HCT116 (cell line): ENCODE results near the gene ILF2. TPM values are rescaled to one million over a fixed set of nuclear protein-coding genes. Genes with fewer than 3 reads are reported as not detected.
A peak's percentile ranks its signal among the peaks of the same experiment; 100 is the strongest.

Source experiments
- ATAC-seq: fragments of 200-7000 bp; cut with Tn5 transposase; 2 replicates; pipeline ENCODE4 v1.9.1; 2020; ENCODE audit warnings: mild to moderate bottlenecking, moderate library complexity
- BruUV-seq: library from RNA; stranded (reverse); fragments of 400-500 nt; replicated peaks from 2 replicates; lab custom pipeline; 2021; lab: Mats Ljungman, UMichigan
- CTCF ChIA-PET: fragments of 300-600 bp; sonication (Branson Sonifier 250); formaldehyde crosslinking; loops from one replicate; lab custom pipeline; 2021; ENCODE audit warnings: antibody characterized with exemption; lab: Charles Lee
- POLR2A ChIA-PET: fragments of 300-600, 350-600 bp; sonication (Branson Sonifier 250); formaldehyde crosslinking; loops from one replicate; lab custom pipeline; 2021; ENCODE audit warnings: antibody characterized with exemption; lab: Charles Lee
- RAD21 ChIA-PET, 2 experiments: fragments of 300-600 bp; sonication (Branson Sonifier 250); formaldehyde crosslinking; loops; one replicate each; lab custom pipeline; 2023; ENCODE audit warnings: low total read pairs in 2 of 2; ENCODE audit not compliant: uncharacterized antibody in 2 of 2, unreplicated experiment in 2 of 2, low non-redundant PET in 1 of 2; lab: Charles Lee
- DNase-seq: peaks from one replicate; pipeline ENCODE4 v3.0.0-alpha.2; 2010; ENCODE audit warnings: low read depth, low spot score
- H2AFZ ChIP-seq: fragments of 200-600 bp; shearing (Covaris generic), sonication (generic); 2 replicates; pipeline ENCODE4 v1.6.1; 2017; ENCODE audit warnings: low read depth, mixed run types, mixed read lengths, antibody characterized with exemption, low read length; ENCODE audit not compliant: poor library complexity, severe bottlenecking
- H3K27ac ChIP-seq: 2 replicates; pipeline ENCODE4 v1.5.1; 2012; ENCODE audit warnings: low read depth, low read length
- H3K27me3 ChIP-seq: fragments of 200-600 bp; sonication (generic); 2 replicates; pipeline ENCODE4 v1.6.1; 2016; ENCODE audit warnings: mixed run types, low read length, mixed read lengths; ENCODE audit not compliant: insufficient read depth
- H3K36me3 ChIP-seq, 2 experiments: fragments of 200-500 bp in 1 of 2; fragments of 200-600 bp in 1 of 2; sonication (Bioruptor generic) in 1 of 2; sonication (generic) in 1 of 2; 2 replicates each; pipeline versions ENCODE4 v1.5.1 to v1.6.1; 2014 to 2016; ENCODE audit warnings: low read length in 2 of 2, inconsistent platforms in 1 of 2, mixed read lengths in 1 of 2, mixed run types in 1 of 2; ENCODE audit not compliant: insufficient read depth in 2 of 2, control insufficient read depth in 1 of 2
- H3K4me1 ChIP-seq, 2 experiments: fragments of 200-600 bp in 1 of 2; sonication (generic) in 1 of 2; 2 replicates each; pipeline versions ENCODE4 v1.5.1 to v1.6.1; 2012 to 2017; ENCODE audit warnings: low read length in 2 of 2, inconsistent platforms in 1 of 2, mild to moderate bottlenecking in 1 of 2, mixed read lengths in 1 of 2, mixed run types in 1 of 2, moderate library complexity in 1 of 2; ENCODE audit not compliant: insufficient read depth in 2 of 2, control insufficient read depth in 1 of 2
- H3K4me2 ChIP-seq: fragments of 200-600 bp; sonication (generic); 2 replicates; pipeline ENCODE4 v1.6.1; 2017; ENCODE audit warnings: mixed run types, low read length, mixed read lengths
- H3K4me3 ChIP-seq, 2 experiments: fragments of 200-600 bp in 1 of 2; sonication (generic) in 1 of 2; replicated peaks in 1 of 2; 2 replicates each; pipeline ENCODE4 v1.5.1; 2011 to 2016; ENCODE audit warnings: low read length in 2 of 2, control low read depth in 1 of 2, low read depth in 1 of 2, mild to moderate bottlenecking in 1 of 2, mixed read lengths in 1 of 2, mixed run types in 1 of 2
- H3K79me2 ChIP-seq: fragments of 200-600 bp; sonication (generic); 2 replicates; pipeline ENCODE4 v1.6.1; 2017; ENCODE audit warnings: mild to moderate bottlenecking, mixed run types, low read length, moderate library complexity, mixed read lengths; ENCODE audit not compliant: insufficient read depth
- H3K9ac ChIP-seq: fragments of 200-600 bp; sonication (generic); 2 replicates; pipeline ENCODE4 v1.6.1; 2016; ENCODE audit warnings: low read length, mixed read lengths
- H3K9me2 ChIP-seq: fragments of 200-600 bp; sonication (generic), shearing (Covaris generic); 2 replicates; pipeline ENCODE4 v1.6.1; 2017; ENCODE audit warnings: mixed run types, mild to moderate bottlenecking, moderate library complexity; ENCODE audit not compliant: insufficient read depth
- H3K9me3 ChIP-seq, 2 experiments: fragments of 200-500 bp in 1 of 2; fragments of 200-600 bp in 1 of 2; sonication (Bioruptor generic) in 1 of 2; sonication (generic) in 1 of 2; 2 replicates each; pipeline ENCODE4 v1.6.1; 2014 to 2017; ENCODE audit warnings: low read length in 2 of 2, mixed read lengths in 2 of 2, inconsistent platforms in 1 of 2, low read depth in 1 of 2, mild to moderate bottlenecking in 1 of 2, mixed run types in 1 of 2, moderate library complexity in 1 of 2; ENCODE audit not compliant: control insufficient read depth in 1 of 2, insufficient read depth in 1 of 2
- H4K20me1 ChIP-seq: fragments of 200-600 bp; sonication (generic), shearing (Covaris generic); 2 replicates; pipeline ENCODE4 v1.6.1; 2017; ENCODE audit warnings: mixed run types, mild to moderate bottlenecking, moderate library complexity; ENCODE audit not compliant: insufficient read depth
- FOSL1 ChIP-seq: IDR thresholded peaks from 2 replicates; pipeline ENCODE4 v1.6.1; 2012; ENCODE audit warnings: low read depth
- POLR2AphosphoS5 ChIP-seq: IDR thresholded peaks from 2 replicates; pipeline ENCODE4 v1.6.1; 2011; ENCODE audit warnings: mild to moderate bottlenecking, low read depth, low read length, moderate library complexity
- SRF ChIP-seq: IDR thresholded peaks from 2 replicates; pipeline ENCODE4 v1.6.1; 2012; ENCODE audit warnings: low read depth
- TCF7L2 ChIP-seq: IDR thresholded peaks from 2 replicates; pipeline ENCODE4 v1.7.0; 2011; ENCODE audit warnings: borderline replicate concordance, inconsistent platforms; ENCODE audit not compliant: insufficient read depth, insufficient read length; ENCODE audit errors: extremely low read depth
- YY1 ChIP-seq: IDR thresholded peaks from 2 replicates; pipeline ENCODE4 v1.6.1; 2011; ENCODE audit warnings: low read length, low read depth, moderate library complexity, mild to moderate bottlenecking; ENCODE audit not compliant: insufficient replicate concordance; ENCODE audit errors: extremely low read depth
- intact Hi-C: fragments of 100-400 bp; cut with micrococcal nuclease; formaldehyde crosslinking; loops from 2 replicates; pipeline ENCODE4 v1.10.0; 2022
- total RNA-seq: library from RNA; stranded (reverse); gene quantifications from one replicate; pipeline ENCODE4 v1.2.1, GENCODE V29; 2021; ENCODE audit not compliant: unreplicated experiment
- TF ChIP-seq, protein P1 (sequence below): IDR thresholded peaks from 2 replicates; pipeline ENCODE4 v1.6.1; 2012
- TF ChIP-seq, protein P2 (sequence below), 3 experiments: fragments of 200-600 bp in 1 of 3; sonication (generic) in 1 of 3; IDR thresholded peaks in 2 of 3; conservative IDR thresholded peaks in 1 of 3; 2 replicates each; pipeline ENCODE4 v1.5.1; 2012 to 2017; ENCODE audit warnings: low read depth in 2 of 3, low read length in 2 of 3, antibody characterized with exemption in 1 of 3, borderline replicate concordance in 1 of 3, control low read depth in 1 of 3, mild to moderate bottlenecking in 1 of 3, mixed read lengths in 1 of 3, mixed run types in 1 of 3, moderate library complexity in 1 of 3; ENCODE audit not compliant: insufficient read depth in 1 of 3

ILF2 gene
- total RNA-seq, 1 experiment from 2014 or later, result 335 TPM

DNA sequence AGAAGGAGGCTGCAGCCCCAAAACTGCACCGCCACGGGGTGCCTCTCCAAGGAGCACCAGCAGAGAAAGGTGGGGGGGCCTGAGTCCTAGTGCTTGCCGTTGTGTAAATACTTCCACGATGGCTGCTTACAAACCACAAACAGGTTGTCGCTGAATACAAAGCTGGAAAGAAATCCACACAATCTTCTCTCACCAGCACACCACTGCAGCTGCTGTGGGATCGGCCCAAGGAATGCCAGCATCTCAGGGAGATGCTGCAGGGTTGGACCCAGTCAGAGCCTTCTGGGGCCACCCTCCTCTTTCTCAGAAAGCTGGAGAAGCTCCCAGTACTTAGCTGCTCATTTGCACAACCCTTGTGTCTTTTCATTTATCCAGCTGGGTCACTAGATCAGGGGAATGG is 51.6 kb downstream of the ILF2 start:
- POLR2A ChIA-PET, result interaction anchor here (3.7 to 8.2 kb wide), 2 partner anchors 8 to 15 kb away, joined by 19 to 172 read pairs; partner anchors contain the start of genes CHTOP, S100A1 and S100A13
- no peaks in the 10 kb centered on the region for H3K9me3 ChIP-seq
- TF ChIP-seq FOSL1 (no peak), SRF (no peak), TCF7L2 (no peak)
- TF ChIP-seq, all 23 proteins: peak for 0
- RAD21 ChIA-PET, result no interaction called here
- ATAC-seq, result no peak
- Histone ChIP-seq H3K79me2 (peaks cover 16% of the 10 kb centered on the region; the same call in 1 of the 2 replicates), H3K9ac (no peak overlapping the region), H3K27me3 (no peaks in the 10 kb centered on the region), H4K20me1 (no peaks in the 10 kb centered on the region), H3K4me3 (no peak overlapping the region), H3K36me3 (peaks cover under 1 to 9% of the 10 kb centered on the region in 2 experiments; a peak in 2 of 4 replicates), H2AFZ (no peak overlapping the region), H3K4me1 (peaks cover 29 to 41% of the 10 kb centered on the region in 2 experiments), H3K27ac (no peak overlapping the region), H3K4me2 (no peak overlapping the region), H3K9me2 (no peaks in the 10 kb centered on the region)
- no TSS peak for BruUV-seq
- CTCF ChIA-PET, result interaction anchor here (2.4 to 7.7 kb wide), 2 partner anchors 8 to 15 kb away, joined by 9 to 76 read pairs; partner anchors contain the start of genes CHTOP, S100A1 and S100A13
- DNase-seq, result no peak
- intact Hi-C loops, result no loop called here

DNA sequence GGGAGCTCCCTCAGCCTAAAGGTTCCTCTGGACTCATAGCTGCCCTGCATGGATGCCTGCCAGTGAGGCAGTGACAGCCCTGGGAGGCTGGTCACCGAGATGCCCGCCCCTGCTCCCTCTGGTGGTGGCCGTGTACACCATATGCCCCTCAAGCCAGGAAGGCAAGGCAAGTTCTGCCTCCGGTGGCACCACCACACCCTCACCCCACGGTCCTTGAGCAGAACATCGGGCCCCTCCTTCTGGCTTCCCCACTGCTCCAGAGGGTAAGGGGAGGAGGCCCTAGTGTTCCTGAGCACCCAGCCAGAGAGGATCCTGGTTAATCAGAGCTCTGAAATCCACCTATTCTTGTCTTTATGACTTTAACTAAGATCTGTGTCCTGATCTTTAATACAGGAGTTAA is 53.1 kb downstream of the ILF2 start:
- Histone ChIP-seq H3K4me1 (peaks cover 39 to 53% of the 10 kb centered on the region in 2 experiments), H3K27me3 (no peaks in the 10 kb centered on the region), H3K9me3 (no peaks in the 10 kb centered on the region), H3K4me3 (no peak overlapping the region), H3K79me2 (peaks cover 25% of the 10 kb centered on the region), H2AFZ (no peak overlapping the region), H4K20me1 (no peaks in the 10 kb centered on the region), H3K9ac (peak overlapping the region; percentile 61), H3K4me2 (peak overlapping the region; percentile 73), H3K36me3 (peaks cover 0 to 4% of the 10 kb centered on the region in 2 experiments; a peak in 2 of 4 replicates), H3K27ac (peak overlapping the region; percentile 79), H3K9me2 (no peaks in the 10 kb centered on the region)
- DNase-seq (peak; percentile 57), ATAC-seq (peak; percentile 63)
- ChIA-PET CTCF (interaction anchor here (1.2 to 7.7 kb wide), 6 partner anchors 10 to 107 kb away, joined by 3 to 76 read pairs (median 9); partner anchors contain the start of genes CHTOP, S100A1 and S100A13), RAD21 (interaction anchor here (1.3 to 2.2 kb wide), 3 partner anchors 10 to 45 kb away, joined by 5 to 9 read pairs (median 8); partner anchors contain the start of gene S100A13 (in 1 of the 2)), POLR2A (interaction anchor here (1.0 to 8.2 kb wide), 4 partner anchors 8 to 50 kb away, joined by 4 to 172 read pairs (median 12); partner anchors contain the start of genes CHTOP, S100A1 and S100A13)
- intact Hi-C loops, result loop anchor here (2.0 kb wide), 2 partner anchors 45 to 107 kb away; no protein-coding TSS in a partner anchor
- no peak for TF ChIP-seq TCF7L2
- peak; percentile 63 for TF ChIP-seq POLR2AphosphoS5
- TF ChIP-seq, protein P1, sequence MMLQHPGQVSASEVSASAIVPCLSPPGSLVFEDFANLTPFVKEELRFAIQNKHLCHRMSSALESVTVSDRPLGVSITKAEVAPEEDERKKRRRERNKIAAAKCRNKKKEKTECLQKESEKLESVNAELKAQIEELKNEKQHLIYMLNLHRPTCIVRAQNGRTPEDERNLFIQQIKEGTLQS, result no peak
- TF ChIP-seq YY1, result peak; percentile 71
- TF ChIP-seq, protein P2, sequence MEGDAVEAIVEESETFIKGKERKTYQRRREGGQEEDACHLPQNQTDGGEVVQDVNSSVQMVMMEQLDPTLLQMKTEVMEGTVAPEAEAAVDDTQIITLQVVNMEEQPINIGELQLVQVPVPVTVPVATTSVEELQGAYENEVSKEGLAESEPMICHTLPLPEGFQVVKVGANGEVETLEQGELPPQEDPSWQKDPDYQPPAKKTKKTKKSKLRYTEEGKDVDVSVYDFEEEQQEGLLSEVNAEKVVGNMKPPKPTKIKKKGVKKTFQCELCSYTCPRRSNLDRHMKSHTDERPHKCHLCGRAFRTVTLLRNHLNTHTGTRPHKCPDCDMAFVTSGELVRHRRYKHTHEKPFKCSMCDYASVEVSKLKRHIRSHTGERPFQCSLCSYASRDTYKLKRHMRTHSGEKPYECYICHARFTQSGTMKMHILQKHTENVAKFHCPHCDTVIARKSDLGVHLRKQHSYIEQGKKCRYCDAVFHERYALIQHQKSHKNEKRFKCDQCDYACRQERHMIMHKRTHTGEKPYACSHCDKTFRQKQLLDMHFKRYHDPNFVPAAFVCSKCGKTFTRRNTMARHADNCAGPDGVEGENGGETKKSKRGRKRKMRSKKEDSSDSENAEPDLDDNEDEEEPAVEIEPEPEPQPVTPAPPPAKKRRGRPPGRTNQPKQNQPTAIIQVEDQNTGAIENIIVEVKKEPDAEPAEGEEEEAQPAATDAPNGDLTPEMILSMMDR (IDR thresholded peaks at IDR 0.05 in 2 of 3, conservative IDR thresholded peaks at IDR 0.05 in 1 of 3; ENCODE audit: borderline replicate concordance in 1 of 3, insufficient read depth in 1 of 3, low read depth in 2 of 3, low read length in 2 of 3), result peak in 2 of 3 experiments; percentile 66 to 68; a peak in 4 of 6 replicates
- BruUV-seq, result no TSS peak
